Measurements from ENCODE around the gene LRRC26. TPM values are rescaled to one million over a fixed set of nuclear protein-coding genes. Genes with fewer than 3 reads are reported as not detected.
A peak's percentile ranks its signal among the peaks of the same experiment; 100 is the strongest.

The LRRC26 gene
- total RNA-seq, 4 donors from 2014 or later, result not detected

- H3K9me3 ChIP-seq, result no peaks in the 10 kb centered on the region
- DNase-seq, result no peak
- WGBS, 2 donors, result 79 to 95% methylated on average over 7 to 8 of the region's 8 CpGs
- H3K36me3 ChIP-seq, result no peaks in the 10 kb centered on the region
- H3K27me3 ChIP-seq, result no peaks in the 10 kb centered on the region
- H3K4me3 ChIP-seq (replicated peaks in 1 of 3), result no peak overlapping the region
- H3K4me1 ChIP-seq, result peaks cover 47 to 66% of the 10 kb centered on the region in 2 donors
- TF ChIP-seq POLR2A (IDR thresholded peaks at IDR 0.05) (no peak), CTCF (IDR thresholded peaks at IDR 0.05) (no peak)
- intact Hi-C loops (cut with DNase I), result no loop called here
- H3K27ac ChIP-seq, result no peak overlapping the region
These were observed 33.1 kb upstream of the LRRC26 start for GRCh38 chr9:137202966-137203365.

- intact Hi-C loops (cut with DNase I), result no loop called here
- WGBS, 2 donors, result 21 to 32% methylated on average over 14 to 17 of the region's 23 CpGs
- Histone ChIP-seq H3K27me3 (no peaks in the 10 kb centered on the region), H3K36me3 (no peaks in the 10 kb centered on the region), H3K4me3 (replicated peaks in 1 of 3) (peak overlapping the region; percentile 11 to 57 (median 57)), H3K4me1 (peaks cover 42 to 66% of the 10 kb centered on the region in 2 donors), H3K27ac (peak overlapping the region; percentile 30 to 71 (median 52)), H3K9me3 (no peaks in the 10 kb centered on the region)
- no peak for TF ChIP-seq CTCF (IDR thresholded peaks at IDR 0.05)
- TF ChIP-seq POLR2A (IDR thresholded peaks at IDR 0.05), result no peak
- DNase-seq, result no peak
These were observed 31.5 kb upstream of the LRRC26 start for GRCh38 chr9:137201205-137201868.

GRCh38 chr9:137200311-137201204, 30.7 kb upstream of the LRRC26 start, which contains the start of gene TPRN:
Gene TPRN, minus strand, starts transcription at chr9:137200741. Its CDS starts 30 bp downstream, at chr9:137200711.
- intact Hi-C loops (cut with DNase I), result no loop called here
- WGBS, 2 donors, result 0 to 2% methylated on average over 1 to 10 of the region's 118 CpGs
- peaks cover 35 to 60% of the 10 kb centered on the region in 2 donors for H3K4me1 ChIP-seq
- peak; percentile 100 for DNase-seq
- H3K9me3 ChIP-seq, result no peaks in the 10 kb centered on the region
- no peaks in the 10 kb centered on the region for H3K27me3 ChIP-seq
- H3K36me3 ChIP-seq, result no peaks in the 10 kb centered on the region
- TF ChIP-seq CTCF (IDR thresholded peaks at IDR 0.05) (peak in 1 of 6 experiments; percentile 7), POLR2A (IDR thresholded peaks at IDR 0.05) (peak; percentile 56 to 94)
- H3K4me3 ChIP-seq (replicated peaks in 1 of 3), result peak within 1 kb of the TSS; percentile 11 to 57 (median 57)
- peak within 1 kb of the TSS; percentile 30 to 71 (median 52) for H3K27ac ChIP-seq

- WGBS, 2 donors, result 35 to 40% methylated on average over 7 to 13 of the region's 51 CpGs
- TF ChIP-seq POLR2A (IDR thresholded peaks at IDR 0.05) (no peak), CTCF (IDR thresholded peaks at IDR 0.05) (no peak)
- Histone ChIP-seq H3K9me3 (no peaks in the 10 kb centered on the region), H3K27me3 (no peaks in the 10 kb centered on the region), H3K4me3 (replicated peaks in 1 of 3) (peak overlapping the region in 1 of 3 donors; percentile 34), H3K36me3 (no peaks in the 10 kb centered on the region), H3K27ac (no peak overlapping the region), H3K4me1 (peaks cover 31 to 57% of the 10 kb centered on the region in 2 donors)
- DNase-seq, result peak in 1 of 2 donors; percentile 28
- intact Hi-C loops (cut with DNase I), result no loop called here
These were observed 29.7 kb upstream of the LRRC26 start for GRCh38 chr9:137199411-137200121.
